ENCODE measurements around the gene GDF11.

GDF11 gene

GRCh38 chr12:55788546-55788945 lies 45.6 kb downstream of the GDF11 start:
- Histone ChIP-seq H3K4me1 (ENCODE audit: insufficient read depth, low read length) (no peaks in the 10 kb centered on the region), H3K9ac (ENCODE audit: low read length) (no peak overlapping the region), H3K27me3 (ENCODE audit: control insufficient read depth in 1 of 2, insufficient read depth in 2 of 2, low read length in 2 of 2) (no peaks in the 10 kb centered on the region), H3K9me3 (ENCODE audit: low read length) (no peaks in the 10 kb centered on the region), H3K4me3 (ENCODE audit: low read depth in 1 of 2, low read length in 2 of 2) (no peak overlapping the region), H3K36me3 (ENCODE audit: insufficient read depth, low read length) (peaks cover 58% of the 10 kb centered on the region), H3K27ac (ENCODE audit: low read depth, low read length) (no peak overlapping the region)

GRCh38 chr12:55789171-55789570 lies 46.2 kb downstream of the GDF11 start:
- Histone ChIP-seq H3K27ac (ENCODE audit: low read depth, low read length) (no peak overlapping the region), H3K9me3 (ENCODE audit: low read length) (no peaks in the 10 kb centered on the region), H3K4me1 (ENCODE audit: insufficient read depth, low read length) (no peaks in the 10 kb centered on the region), H3K9ac (ENCODE audit: low read length) (no peak overlapping the region), H3K4me3 (ENCODE audit: low read depth in 1 of 2, low read length in 2 of 2) (no peak overlapping the region), H3K36me3 (ENCODE audit: insufficient read depth, low read length) (peaks cover 57% of the 10 kb centered on the region), H3K27me3 (ENCODE audit: control insufficient read depth in 1 of 2, insufficient read depth in 2 of 2, low read length in 2 of 2) (no peaks in the 10 kb centered on the region)

GRCh38 chr12:55789893-55790292 lies 47.0 kb downstream of the GDF11 start:
- H3K27me3 ChIP-seq (ENCODE audit: control insufficient read depth in 1 of 2, insufficient read depth in 2 of 2, low read length in 2 of 2), result no peaks in the 10 kb centered on the region
- no peaks in the 10 kb centered on the region for H3K9me3 ChIP-seq (ENCODE audit: low read length)
- H3K36me3 ChIP-seq (ENCODE audit: insufficient read depth, low read length), result peaks cover 57% of the 10 kb centered on the region
- H3K27ac ChIP-seq (ENCODE audit: low read depth, low read length), result no peak overlapping the region
- no peaks in the 10 kb centered on the region for H3K4me1 ChIP-seq (ENCODE audit: insufficient read depth, low read length)
- H3K9ac ChIP-seq (ENCODE audit: low read length), result no peak overlapping the region
- H3K4me3 ChIP-seq (ENCODE audit: low read depth in 1 of 2, low read length in 2 of 2), result no peak overlapping the region

- H3K36me3 ChIP-seq (ENCODE audit: insufficient read depth, low read length), result peaks cover 56% of the 10 kb centered on the region
These were observed 53.0 kb downstream of the GDF11 start for GRCh38 chr12:55795950-55796349.

GRCh38 chr12:55797068-55797467 lies 54.1 kb downstream of the GDF11 start:
- Histone ChIP-seq H3K4me1 (ENCODE audit: insufficient read depth, low read length) (no peaks in the 10 kb centered on the region), H3K4me3 (ENCODE audit: low read depth in 1 of 2, low read length in 2 of 2) (no peak overlapping the region), H3K27ac (ENCODE audit: low read depth, low read length) (no peak overlapping the region), H3K9me3 (ENCODE audit: low read length) (no peaks in the 10 kb centered on the region), H3K36me3 (ENCODE audit: insufficient read depth, low read length) (peaks cover 61% of the 10 kb centered on the region), H3K9ac (ENCODE audit: low read length) (no peak overlapping the region), H3K27me3 (ENCODE audit: control insufficient read depth in 1 of 2, insufficient read depth in 2 of 2, low read length in 2 of 2) (no peaks in the 10 kb centered on the region)

More at GRCh38 chr12:55795950-55796349, 53.0 kb downstream of the GDF11 start:
- Histone ChIP-seq H3K4me3 (ENCODE audit: low read depth in 1 of 2, low read length in 2 of 2) (no peak overlapping the region), H3K27me3 (ENCODE audit: control insufficient read depth in 1 of 2, insufficient read depth in 2 of 2, low read length in 2 of 2) (no peaks in the 10 kb centered on the region), H3K9ac (ENCODE audit: low read length) (no peak overlapping the region), H3K4me1 (ENCODE audit: insufficient read depth, low read length) (no peaks in the 10 kb centered on the region), H3K27ac (ENCODE audit: low read depth, low read length) (no peak overlapping the region), H3K9me3 (ENCODE audit: low read length) (no peaks in the 10 kb centered on the region)

- H3K9me3 ChIP-seq (ENCODE audit: low read length), result no peaks in the 10 kb centered on the region
- no peak overlapping the region for H3K4me3 ChIP-seq (ENCODE audit: low read depth in 1 of 2, low read length in 2 of 2)
- H3K4me1 ChIP-seq (ENCODE audit: insufficient read depth, low read length), result no peaks in the 10 kb centered on the region
- no peak overlapping the region for H3K27ac ChIP-seq (ENCODE audit: low read depth, low read length)
- H3K9ac ChIP-seq (ENCODE audit: low read length), result no peak overlapping the region
- H3K27me3 ChIP-seq (ENCODE audit: control insufficient read depth in 1 of 2, insufficient read depth in 2 of 2, low read length in 2 of 2), result no peaks in the 10 kb centered on the region
- peaks cover 61% of the 10 kb centered on the region for H3K36me3 ChIP-seq (ENCODE audit: insufficient read depth, low read length)
These were observed 54.6 kb downstream of the GDF11 start for GRCh38 chr12:55797550-55797949.
